ENCODE results near the gene NDNF. TPM values are rescaled to one million over a fixed set of nuclear protein-coding genes. Genes with fewer than 3 reads are reported as not detected.

NDNF gene
- total RNA-seq, 1 donor from 2014 or later, result 0.34 TPM

GRCh38 chr4:121062521-121062920, 9.8 kb downstream of the NDNF start:
- peaks cover 11% of the 10 kb centered on the region for H3K4me1 Mint-ChIP-seq (ENCODE audit: low read depth)
- H3K9me3 Mint-ChIP-seq (ENCODE audit: low read depth), result no peaks in the 10 kb centered on the region
- H3K36me3 Mint-ChIP-seq (ENCODE audit: insufficient read depth), result no peaks in the 10 kb centered on the region
- H3K27ac Mint-ChIP-seq, result no peak overlapping the region
- no peak overlapping the region for H3K4me3 Mint-ChIP-seq (ENCODE audit: low read depth)
- DNase-seq (ENCODE audit: low spot score, unreplicated experiment), result no peak
- TF ChIP-seq CTCF (IDR thresholded peaks at IDR 0.05; ENCODE audit: unreplicated experiment), result no peak
- peaks cover 13% of the 10 kb centered on the region for H3K27me3 Mint-ChIP-seq

GRCh38 chr4:121061861-121062260, 10.5 kb downstream of the NDNF start:
- no peak for DNase-seq (ENCODE audit: low spot score, unreplicated experiment)
- H3K27ac Mint-ChIP-seq, result no peak overlapping the region
- no peaks in the 10 kb centered on the region for H3K36me3 Mint-ChIP-seq (ENCODE audit: insufficient read depth)
- no peaks in the 10 kb centered on the region for H3K9me3 Mint-ChIP-seq (ENCODE audit: low read depth)
- H3K4me1 Mint-ChIP-seq (ENCODE audit: low read depth), result peaks cover 11% of the 10 kb centered on the region
- peaks cover 19% of the 10 kb centered on the region for H3K27me3 Mint-ChIP-seq
- no peak overlapping the region for H3K4me3 Mint-ChIP-seq (ENCODE audit: low read depth)
- TF ChIP-seq CTCF (IDR thresholded peaks at IDR 0.05; ENCODE audit: unreplicated experiment), result no peak

GRCh38 chr4:121061215-121061614, 11.1 kb downstream of the NDNF start:
- H3K4me3 Mint-ChIP-seq (ENCODE audit: low read depth), result no peak overlapping the region

GRCh38 chr4:121057466-121057922, 14.8 kb downstream of the NDNF start:
- H3K4me3 Mint-ChIP-seq (ENCODE audit: low read depth), result no peak overlapping the region
- H3K36me3 Mint-ChIP-seq (ENCODE audit: insufficient read depth), result no peaks in the 10 kb centered on the region
- no peaks in the 10 kb centered on the region for H3K4me1 Mint-ChIP-seq (ENCODE audit: low read depth)
- no peak for DNase-seq (ENCODE audit: low spot score, unreplicated experiment)
- H3K9me3 Mint-ChIP-seq (ENCODE audit: low read depth), result no peaks in the 10 kb centered on the region
- TF ChIP-seq CTCF (IDR thresholded peaks at IDR 0.05; ENCODE audit: unreplicated experiment), result no peak
- no peak overlapping the region for H3K27ac Mint-ChIP-seq
- peaks cover 42% of the 10 kb centered on the region for H3K27me3 Mint-ChIP-seq

More at GRCh38 chr4:121061215-121061614, 11.1 kb downstream of the NDNF start:
- no peak for DNase-seq (ENCODE audit: low spot score, unreplicated experiment)
- Mint-ChIP-seq H3K27ac (no peak overlapping the region), H3K9me3 (ENCODE audit: low read depth) (no peaks in the 10 kb centered on the region), H3K36me3 (ENCODE audit: insufficient read depth) (no peaks in the 10 kb centered on the region), H3K27me3 (peaks cover 25% of the 10 kb centered on the region), H3K4me1 (ENCODE audit: low read depth) (peaks cover 11% of the 10 kb centered on the region)
- no peak for TF ChIP-seq CTCF (IDR thresholded peaks at IDR 0.05; ENCODE audit: unreplicated experiment)

- no peaks in the 10 kb centered on the region for H3K36me3 Mint-ChIP-seq (ENCODE audit: insufficient read depth)
- DNase-seq (ENCODE audit: low spot score, unreplicated experiment), result no peak
- no peak overlapping the region for H3K4me3 Mint-ChIP-seq (ENCODE audit: low read depth)
Measured at GRCh38 chr4:121056066-121056465, 16.3 kb downstream of the NDNF start.

More at GRCh38 chr4:121056066-121056465, 16.3 kb downstream of the NDNF start:
- TF ChIP-seq CTCF (IDR thresholded peaks at IDR 0.05; ENCODE audit: unreplicated experiment), result no peak
- no peak overlapping the region for H3K27ac Mint-ChIP-seq
- no peaks in the 10 kb centered on the region for H3K9me3 Mint-ChIP-seq (ENCODE audit: low read depth)
- no peaks in the 10 kb centered on the region for H3K4me1 Mint-ChIP-seq (ENCODE audit: low read depth)
- peaks cover 42% of the 10 kb centered on the region for H3K27me3 Mint-ChIP-seq

All from progenitor cell of endocrine pancreas (in vitro differentiated cells).